Measurements from ENCODE around the gene FAM184A.

DNA sequence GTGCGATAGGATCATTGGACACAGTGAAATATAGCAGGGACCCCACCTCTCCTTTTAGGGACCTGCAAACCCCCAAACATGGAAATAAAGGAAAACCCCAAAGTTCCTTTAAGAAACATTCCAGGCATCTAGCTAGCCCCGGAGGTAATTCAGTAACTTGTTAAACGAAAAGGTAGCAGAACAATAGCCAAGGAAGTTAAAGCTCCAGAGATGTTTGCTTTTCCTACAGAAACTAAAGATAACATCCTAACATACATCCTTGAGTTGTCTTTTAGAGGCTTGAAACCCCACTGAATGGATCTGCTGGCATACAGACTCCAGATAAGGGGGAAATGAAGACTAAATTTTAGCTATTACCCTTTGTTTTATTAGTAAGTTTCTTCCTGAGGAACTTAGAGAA is 51.0 kb downstream of the FAM184A start:
- TF ChIP-seq POLR2A (IDR thresholded peaks at IDR 0.05; ENCODE audit: low read depth) (no peak), EP300 (IDR thresholded peaks at IDR 0.05) (no peak)
- TF ChIP-seq, protein P1, sequence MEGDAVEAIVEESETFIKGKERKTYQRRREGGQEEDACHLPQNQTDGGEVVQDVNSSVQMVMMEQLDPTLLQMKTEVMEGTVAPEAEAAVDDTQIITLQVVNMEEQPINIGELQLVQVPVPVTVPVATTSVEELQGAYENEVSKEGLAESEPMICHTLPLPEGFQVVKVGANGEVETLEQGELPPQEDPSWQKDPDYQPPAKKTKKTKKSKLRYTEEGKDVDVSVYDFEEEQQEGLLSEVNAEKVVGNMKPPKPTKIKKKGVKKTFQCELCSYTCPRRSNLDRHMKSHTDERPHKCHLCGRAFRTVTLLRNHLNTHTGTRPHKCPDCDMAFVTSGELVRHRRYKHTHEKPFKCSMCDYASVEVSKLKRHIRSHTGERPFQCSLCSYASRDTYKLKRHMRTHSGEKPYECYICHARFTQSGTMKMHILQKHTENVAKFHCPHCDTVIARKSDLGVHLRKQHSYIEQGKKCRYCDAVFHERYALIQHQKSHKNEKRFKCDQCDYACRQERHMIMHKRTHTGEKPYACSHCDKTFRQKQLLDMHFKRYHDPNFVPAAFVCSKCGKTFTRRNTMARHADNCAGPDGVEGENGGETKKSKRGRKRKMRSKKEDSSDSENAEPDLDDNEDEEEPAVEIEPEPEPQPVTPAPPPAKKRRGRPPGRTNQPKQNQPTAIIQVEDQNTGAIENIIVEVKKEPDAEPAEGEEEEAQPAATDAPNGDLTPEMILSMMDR (IDR thresholded peaks at IDR 0.05) = no peak

All from esophagus muscularis mucosa (tissue), 4 donors.